Skin epidermis (tissue), 12 donors: ENCODE data around the gene DOK5.
A peak's percentile ranks its signal among the peaks of the same experiment; 100 is the strongest.

Experiments
- H3K27ac ChIP-seq, 21 experiments: fragments of 200-600 bp; sonication (generic) in 11 of 21; one replicate each; pipeline ENCODE4 v1.5.0; 2020; ENCODE audit warnings: mild to moderate bottlenecking in 3 of 21, inconsistent platforms in 2 of 21, moderate library complexity in 2 of 21
- H3K4me3 ChIP-seq, 7 experiments: fragments of 200-600 bp; sonication (generic) in 2 of 7; one replicate each; pipeline ENCODE4 v1.5.0; 2020; ENCODE audit warnings: inconsistent platforms in 2 of 7, mild to moderate bottlenecking in 2 of 7, moderate library complexity in 1 of 7

Gene DOK5

GRCh38 chr20:54600634-54601033 is 125.2 kb downstream of the DOK5 start:
- H3K27ac ChIP-seq = no peak overlapping the region
- H3K4me3 ChIP-seq = no peak overlapping the region

GRCh38 chr20:54601831-54602515 is 126.6 kb downstream of the DOK5 start:
- Histone ChIP-seq H3K27ac (no peak overlapping the region), H3K4me3 (no peak overlapping the region)

GRCh38 chr20:54605319-54605718 is 129.9 kb downstream of the DOK5 start:
- H3K27ac ChIP-seq = no peak overlapping the region
- H3K4me3 ChIP-seq = no peak overlapping the region

- no peak overlapping the region for H3K4me3 ChIP-seq
- H3K27ac ChIP-seq = no peak overlapping the region
These were observed 131.0 kb downstream of the DOK5 start for GRCh38 chr20:54606380-54606779.

- H3K27ac ChIP-seq = peak overlapping the region in 1 of 21 experiments; percentile 31
These were observed 132.8 kb downstream of the DOK5 start for GRCh38 chr20:54608039-54608745.

GRCh38 chr20:54608943-54609342 is 133.6 kb downstream of the DOK5 start:
- H3K27ac ChIP-seq = no peak overlapping the region
- no peak overlapping the region for H3K4me3 ChIP-seq

More at GRCh38 chr20:54608039-54608745, 132.8 kb downstream of the DOK5 start:
- no peak overlapping the region for H3K4me3 ChIP-seq

DNA sequence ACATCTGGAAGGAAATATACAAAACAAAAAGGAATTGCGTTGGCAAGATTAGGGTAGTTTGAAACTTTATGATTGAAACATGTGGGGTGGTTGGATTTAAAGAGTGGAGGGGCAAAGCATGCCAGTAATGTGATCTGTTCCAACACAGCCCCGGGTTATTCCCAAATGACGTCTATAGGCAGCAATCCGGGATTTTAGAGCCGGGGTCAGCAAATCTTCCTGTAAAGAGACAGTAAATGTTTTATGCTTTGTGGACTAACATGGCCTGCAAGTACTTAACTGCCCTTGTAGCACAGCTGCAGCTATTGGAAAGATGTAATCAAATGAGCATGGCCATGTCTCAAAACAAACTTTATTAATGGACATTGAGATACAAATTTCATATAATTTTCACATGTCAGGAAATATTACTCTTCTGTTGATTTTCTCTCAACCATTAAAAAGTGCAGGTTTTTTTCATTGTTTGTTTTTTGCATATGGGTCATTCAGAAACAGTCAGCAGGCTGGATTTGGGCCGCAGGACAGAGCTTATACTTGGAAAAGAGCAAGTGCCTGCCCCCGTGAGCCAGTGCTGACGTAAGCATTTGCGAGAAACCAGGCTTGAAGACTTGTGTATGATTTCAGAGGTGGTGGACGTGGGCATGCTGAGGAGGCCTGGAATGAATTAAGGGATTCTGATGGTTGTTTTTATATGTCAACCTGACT is 136.5 kb downstream of the DOK5 start:
- Histone ChIP-seq H3K27ac (no peak overlapping the region), H3K4me3 (no peak overlapping the region)

- H3K27ac ChIP-seq = no peak overlapping the region
- no peak overlapping the region for H3K4me3 ChIP-seq
These were observed 143.0 kb downstream of the DOK5 start for GRCh38 chr20:54618412-54618811.

- Histone ChIP-seq H3K27ac (no peak overlapping the region), H3K4me3 (no peak overlapping the region)
These were observed 143.8 kb downstream of the DOK5 start for GRCh38 chr20:54619181-54619580.

- Histone ChIP-seq H3K27ac (no peak overlapping the region), H3K4me3 (no peak overlapping the region)
These were observed 144.3 kb downstream of the DOK5 start for GRCh38 chr20:54619682-54620081.

DNA sequence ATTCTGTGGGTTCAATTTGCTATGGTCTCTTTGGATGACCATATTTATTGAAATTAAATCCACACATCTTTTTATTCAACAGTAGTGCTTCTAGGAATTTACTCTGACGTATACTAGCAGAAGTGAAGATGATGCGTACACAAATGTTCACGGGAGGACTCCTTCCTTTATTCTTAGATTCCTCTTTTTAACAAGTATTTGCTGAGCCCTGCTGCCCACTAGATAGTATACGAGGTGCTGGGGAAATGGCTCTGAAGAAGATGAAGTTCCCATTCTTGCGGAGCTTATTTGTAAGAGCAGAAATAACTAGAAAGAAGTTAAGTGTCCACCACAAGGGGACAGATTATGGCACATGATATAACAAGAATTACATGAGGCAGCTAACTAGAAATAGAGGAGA is 145.2 kb downstream of the DOK5 start:
- Histone ChIP-seq H3K4me3 (no peak overlapping the region), H3K27ac (no peak overlapping the region)

GRCh38 chr20:54622333-54623295 is 147.2 kb downstream of the DOK5 start:
- H3K4me3 ChIP-seq = no peak overlapping the region
- no peak overlapping the region for H3K27ac ChIP-seq

- Histone ChIP-seq H3K27ac (no peak overlapping the region), H3K4me3 (no peak overlapping the region)
These were observed 148.7 kb downstream of the DOK5 start for GRCh38 chr20:54623991-54624569.

- Histone ChIP-seq H3K4me3 (no peak overlapping the region), H3K27ac (no peak overlapping the region)
These were observed 149.5 kb downstream of the DOK5 start for GRCh38 chr20:54624706-54625390.

DNA sequence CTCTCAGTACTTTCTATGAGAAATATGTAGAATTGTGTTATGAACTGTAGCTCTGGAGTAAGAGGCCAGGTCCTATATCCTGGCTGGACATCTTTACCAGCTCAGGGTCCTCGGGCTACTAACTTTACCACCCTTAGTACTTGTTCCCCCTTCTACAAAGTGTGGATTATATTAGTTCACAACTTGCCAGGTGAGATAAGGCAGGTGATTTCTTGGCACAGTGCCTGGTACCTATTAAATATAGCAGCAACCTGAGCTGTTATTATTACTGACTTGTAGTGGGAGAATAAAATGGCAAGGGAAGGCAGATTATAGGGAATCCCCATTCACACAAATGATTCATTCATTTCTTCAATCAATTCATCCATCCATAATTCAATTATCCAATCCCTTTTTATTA is 150.1 kb downstream of the DOK5 start:
- Histone ChIP-seq H3K4me3 (no peak overlapping the region), H3K27ac (no peak overlapping the region)

DNA sequence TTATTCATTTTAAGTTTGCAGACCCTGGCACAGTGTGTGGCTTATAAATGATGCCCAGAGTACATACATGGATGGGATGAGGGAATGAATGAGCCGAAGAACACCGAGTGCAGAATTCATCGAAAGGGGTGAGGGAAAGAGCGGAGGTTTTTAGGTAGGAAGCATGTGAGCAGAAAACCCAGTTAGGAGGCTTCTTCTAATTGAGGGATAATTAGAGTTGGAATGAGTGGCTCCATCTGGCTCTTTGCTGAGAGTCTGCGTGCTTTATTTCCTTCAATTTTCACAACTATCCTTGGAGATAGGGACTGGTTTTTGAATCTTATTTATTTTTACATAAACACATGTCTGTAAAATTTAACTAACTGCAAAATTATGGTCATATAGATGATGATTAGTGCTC is 150.7 kb downstream of the DOK5 start:
- no peak overlapping the region for H3K27ac ChIP-seq
- no peak overlapping the region for H3K4me3 ChIP-seq

DNA sequence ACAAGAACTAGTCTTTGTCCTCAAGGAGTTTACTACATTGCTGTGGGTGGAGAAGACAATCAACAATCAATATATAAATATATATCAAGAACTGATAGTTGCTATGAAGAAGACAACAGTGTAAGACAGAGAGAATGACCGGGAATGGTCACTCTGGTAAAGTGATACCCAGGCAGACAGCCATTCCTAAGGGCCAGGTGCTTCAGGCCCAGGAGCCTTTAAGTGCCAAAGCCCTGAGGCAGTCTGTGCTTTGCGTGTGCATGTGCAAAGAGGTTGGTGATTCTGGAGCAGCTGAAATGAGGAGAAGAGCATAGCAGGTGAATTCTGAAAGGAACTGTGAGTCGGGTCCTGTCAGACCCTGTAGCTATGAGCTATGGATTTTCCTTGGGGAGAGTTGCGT is 154.2 kb downstream of the DOK5 start:
- Histone ChIP-seq H3K4me3 (no peak overlapping the region), H3K27ac (no peak overlapping the region)

DNA sequence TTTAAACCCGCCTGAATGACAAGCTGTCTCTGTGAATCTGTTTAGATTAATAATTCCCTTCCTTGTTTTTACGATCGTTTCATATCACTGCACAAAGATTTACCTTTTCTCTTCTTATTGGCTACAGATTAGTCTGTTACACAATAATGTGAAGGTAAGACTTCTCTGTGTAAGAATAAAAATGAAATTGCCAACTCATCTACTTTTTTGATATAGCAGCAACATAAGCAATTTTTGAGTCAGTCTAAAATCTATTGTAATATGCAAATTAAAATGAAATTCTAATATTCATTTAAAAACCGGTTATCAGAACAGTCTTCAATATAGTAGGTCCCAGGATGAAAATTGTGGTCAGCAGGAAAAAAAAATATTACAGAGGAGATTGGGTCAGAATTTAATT is 155.2 kb downstream of the DOK5 start:
- Histone ChIP-seq H3K27ac (no peak overlapping the region), H3K4me3 (no peak overlapping the region)

GRCh38 chr20:54631059-54631458 is 155.7 kb downstream of the DOK5 start:
- Histone ChIP-seq H3K4me3 (no peak overlapping the region), H3K27ac (no peak overlapping the region)
